ENCODE data around the gene C20orf204. TPM values are rescaled to one million over a fixed set of nuclear protein-coding genes. Genes with fewer than 3 reads are reported as not detected.

Gene C20orf204
- total RNA-seq, 2 experiments from 2014 or later = 2.8 to 4.7 TPM

DNA sequence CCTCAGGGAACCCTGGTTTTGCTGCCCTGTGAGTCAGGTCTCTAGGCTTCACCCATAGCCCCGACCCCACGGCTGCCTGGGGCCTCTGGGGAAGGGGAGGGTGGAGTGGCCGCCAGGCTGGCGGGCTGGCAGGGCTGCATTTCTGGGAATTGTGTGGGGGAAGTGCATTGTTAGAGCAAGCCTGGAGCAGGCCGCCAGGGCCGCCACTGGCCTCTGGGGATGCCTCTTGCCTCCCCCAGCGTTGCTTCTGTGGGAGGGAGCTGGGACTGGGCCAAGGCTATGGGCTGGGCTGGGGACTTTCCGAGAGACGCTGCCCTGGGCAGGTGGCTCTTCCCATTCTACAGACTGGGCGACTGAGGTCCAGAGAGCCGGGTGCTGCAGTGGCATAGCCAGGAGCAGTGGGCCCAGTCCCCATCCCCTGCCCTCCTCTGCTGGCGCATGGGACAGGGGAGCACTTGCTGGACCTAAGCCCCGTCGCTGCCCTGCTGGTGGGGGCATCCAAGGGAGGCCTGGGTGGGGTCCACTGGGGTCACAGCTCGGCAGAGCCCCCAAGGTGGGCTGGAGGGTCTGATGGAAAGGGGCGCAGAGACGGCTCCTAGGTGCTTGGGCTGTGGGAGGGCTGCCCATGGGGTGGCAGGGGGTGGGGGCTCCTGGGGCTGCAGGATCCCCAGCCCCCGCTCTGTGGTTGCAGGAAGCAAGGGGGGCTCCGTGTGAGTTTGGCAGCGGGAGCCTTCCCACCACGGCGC lies 20.1 kb downstream of the C20orf204 start:
- DNase-seq = no peak
- POLR2A ChIA-PET = no interaction called here
- Mint-ChIP-seq H3K4me3 (no peak overlapping the region), H3K36me3 (ENCODE audit: low read depth) (no peaks in the 10 kb centered on the region), H3K27me3 (peaks cover 15% of the 10 kb centered on the region), H3K9me3 (no peaks in the 10 kb centered on the region), H3K27ac (no peak overlapping the region), H3K4me1 (ENCODE audit: low read depth) (peaks cover 13% of the 10 kb centered on the region)
- CTCF ChIA-PET = interaction anchor here (5.0 kb wide), 1 partner anchor 17 kb away, joined by 47 read pairs; no protein-coding TSS in a partner anchor
- intact Hi-C loops (cut with micrococcal nuclease) = no loop called here
- TF ChIP-seq, protein P1, sequence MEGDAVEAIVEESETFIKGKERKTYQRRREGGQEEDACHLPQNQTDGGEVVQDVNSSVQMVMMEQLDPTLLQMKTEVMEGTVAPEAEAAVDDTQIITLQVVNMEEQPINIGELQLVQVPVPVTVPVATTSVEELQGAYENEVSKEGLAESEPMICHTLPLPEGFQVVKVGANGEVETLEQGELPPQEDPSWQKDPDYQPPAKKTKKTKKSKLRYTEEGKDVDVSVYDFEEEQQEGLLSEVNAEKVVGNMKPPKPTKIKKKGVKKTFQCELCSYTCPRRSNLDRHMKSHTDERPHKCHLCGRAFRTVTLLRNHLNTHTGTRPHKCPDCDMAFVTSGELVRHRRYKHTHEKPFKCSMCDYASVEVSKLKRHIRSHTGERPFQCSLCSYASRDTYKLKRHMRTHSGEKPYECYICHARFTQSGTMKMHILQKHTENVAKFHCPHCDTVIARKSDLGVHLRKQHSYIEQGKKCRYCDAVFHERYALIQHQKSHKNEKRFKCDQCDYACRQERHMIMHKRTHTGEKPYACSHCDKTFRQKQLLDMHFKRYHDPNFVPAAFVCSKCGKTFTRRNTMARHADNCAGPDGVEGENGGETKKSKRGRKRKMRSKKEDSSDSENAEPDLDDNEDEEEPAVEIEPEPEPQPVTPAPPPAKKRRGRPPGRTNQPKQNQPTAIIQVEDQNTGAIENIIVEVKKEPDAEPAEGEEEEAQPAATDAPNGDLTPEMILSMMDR (IDR thresholded peaks at IDR 0.05) = no peak
- no peak for ATAC-seq

DNA sequence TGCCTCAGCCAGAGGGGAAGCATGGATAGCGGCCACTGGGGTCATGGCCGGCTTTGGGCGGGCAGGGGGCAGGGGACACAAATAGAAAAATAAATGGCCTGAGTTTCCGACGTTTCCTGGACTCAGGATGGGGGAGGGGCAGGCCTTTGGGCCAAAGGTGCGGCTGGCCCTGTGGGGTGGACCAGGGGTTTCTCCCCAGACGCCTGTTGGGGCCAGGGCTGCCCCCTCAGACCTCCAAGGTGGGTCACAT lies 20.6 kb downstream of the C20orf204 start:
- H3K9me3 Mint-ChIP-seq = no peaks in the 10 kb centered on the region

DNA sequence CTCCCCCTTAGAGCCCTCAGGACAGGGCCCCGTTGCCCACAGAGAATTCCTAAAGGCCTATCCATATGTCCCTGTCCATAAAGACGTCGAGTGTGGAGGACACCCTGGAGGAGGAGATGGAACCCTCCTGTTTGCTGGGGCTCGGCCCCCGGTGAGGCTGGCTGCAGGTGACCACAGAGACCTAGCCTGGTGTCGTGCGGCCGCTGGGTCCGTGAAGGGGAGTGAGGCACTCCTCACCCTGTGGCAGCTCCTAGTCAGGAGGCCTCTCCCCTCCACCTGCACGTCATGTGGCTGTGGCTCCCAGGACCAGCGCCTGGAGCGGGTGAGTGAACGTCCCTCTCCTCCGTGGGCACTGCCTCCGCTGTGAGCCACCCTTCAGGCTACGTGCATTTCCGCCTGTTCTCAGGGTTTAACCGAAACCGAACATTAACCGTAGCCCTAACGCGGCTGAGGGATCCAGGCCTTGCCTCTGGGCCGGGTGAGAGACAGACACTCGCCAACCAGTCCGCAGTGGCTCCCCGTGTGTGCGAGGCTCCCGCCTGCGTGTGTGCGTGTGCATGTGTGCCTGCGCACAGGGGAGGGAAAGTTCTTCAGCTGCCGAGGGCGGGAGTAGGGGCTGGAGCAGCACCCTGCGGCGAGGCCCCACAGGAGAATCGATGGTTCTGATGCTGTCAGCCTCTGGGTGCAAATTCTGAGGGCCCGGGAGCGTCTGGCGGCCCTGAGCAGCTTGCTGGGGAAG lies 21.1 kb downstream of the C20orf204 start:
- H3K4me3 Mint-ChIP-seq = peak overlapping the region; percentile 76
- POLR2A ChIA-PET = interaction anchor here (0.7 to 1.0 kb wide), 5 partner anchors 12 to 192 kb away, joined by 3 to 4 read pairs (median 3); partner anchors contain the start of genes C20orf204, PRPF6 and TPD52L2
- no peaks in the 10 kb centered on the region for H3K36me3 Mint-ChIP-seq (ENCODE audit: low read depth)
- H3K27ac Mint-ChIP-seq = peak overlapping the region; percentile 75
- peak; percentile 45 for ATAC-seq
- DNase-seq = peak; percentile 57
- no peaks in the 10 kb centered on the region for H3K9me3 Mint-ChIP-seq
- intact Hi-C loops (cut with micrococcal nuclease) = no loop called here
- CTCF ChIA-PET = interaction anchor here (0.7 to 5.0 kb wide), 16 partner anchors 13 to 308 kb away, joined by 3 to 47 read pairs (median 4); partner anchors contain the start of genes PRPF6 and TPD52L2
- H3K4me1 Mint-ChIP-seq (ENCODE audit: low read depth) = peaks cover 13% of the 10 kb centered on the region
- TF ChIP-seq, protein P1 (IDR thresholded peaks at IDR 0.05) = no peak
- peaks cover 11% of the 10 kb centered on the region for H3K27me3 Mint-ChIP-seq

More for the DNA sequence above, 20.6 kb downstream of the C20orf204 start:
- TF ChIP-seq, protein P1 (IDR thresholded peaks at IDR 0.05) = no peak
- Mint-ChIP-seq H3K4me3 (peak overlapping the region; percentile 76), H3K27me3 (peaks cover 14% of the 10 kb centered on the region), H3K36me3 (ENCODE audit: low read depth) (no peaks in the 10 kb centered on the region), H3K27ac (no peak overlapping the region), H3K4me1 (ENCODE audit: low read depth) (peaks cover 13% of the 10 kb centered on the region)
- ChIA-PET POLR2A (no interaction called here), CTCF (interaction anchor here (5.0 kb wide), 1 partner anchor 18 kb away, joined by 47 read pairs; no protein-coding TSS in a partner anchor)
- ATAC-seq = no peak
- DNase-seq = no peak
- intact Hi-C loops (cut with micrococcal nuclease) = no loop called here

DNA sequence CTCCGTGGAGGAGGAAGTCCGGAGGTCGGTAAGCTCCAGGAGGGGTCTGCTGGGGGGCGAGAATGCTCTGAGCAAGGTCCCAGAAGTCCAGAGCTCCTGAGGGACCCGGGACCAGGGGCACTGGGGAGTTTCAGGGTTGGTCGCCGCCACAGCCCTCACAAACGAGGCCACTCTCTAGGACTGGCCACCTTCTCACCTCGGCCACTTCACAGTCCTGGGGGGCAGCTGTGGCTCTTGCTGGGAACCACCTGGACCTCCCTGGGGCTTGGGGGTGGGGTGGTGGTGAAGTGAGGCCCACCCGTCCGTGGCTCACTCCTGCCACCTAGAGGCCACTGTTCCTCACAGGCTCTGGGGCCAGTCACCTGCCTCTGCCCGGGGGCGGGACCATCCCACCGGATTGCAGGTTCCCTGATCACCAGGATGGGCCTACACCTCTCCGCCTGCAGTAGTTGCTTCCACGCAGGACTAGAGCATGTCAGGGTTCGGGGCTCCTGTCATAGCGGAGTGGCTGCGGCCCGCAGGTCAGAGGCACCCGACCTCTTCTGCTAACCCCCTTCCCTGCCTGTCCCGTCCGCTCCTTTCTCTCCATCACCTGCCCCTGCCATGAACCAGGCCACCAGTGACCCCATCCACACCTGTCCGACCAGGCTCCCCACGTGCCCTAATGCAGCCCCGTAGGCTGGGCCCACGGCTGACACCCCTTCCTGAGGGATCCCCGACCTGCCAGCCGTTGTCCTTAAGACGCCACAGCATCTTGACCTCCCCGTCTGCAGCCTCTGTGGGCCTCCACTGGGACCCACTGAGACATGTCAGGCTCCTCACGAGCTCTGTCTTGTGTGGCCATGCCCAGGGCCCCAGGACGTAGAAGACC lies 21.9 kb downstream of the C20orf204 start:
- POLR2A ChIA-PET = interaction anchor here (0.7 to 1.1 kb wide), 6 partner anchors 13 to 193 kb away, joined by 3 to 4 read pairs (median 3); partner anchors contain the start of genes C20orf204, PRPF6 and TPD52L2
- Mint-ChIP-seq H3K4me1 (ENCODE audit: low read depth) (peaks cover 13% of the 10 kb centered on the region), H3K9me3 (no peaks in the 10 kb centered on the region), H3K27ac (peak overlapping the region; percentile 75), H3K4me3 (peak overlapping the region; percentile 76), H3K36me3 (ENCODE audit: low read depth) (no peaks in the 10 kb centered on the region), H3K27me3 (peaks cover 11% of the 10 kb centered on the region)
- TF ChIP-seq, protein P1 (IDR thresholded peaks at IDR 0.05) = peak; percentile 88
- CTCF ChIA-PET = interaction anchor here (0.7 to 5.0 kb wide), 16 partner anchors 14 to 309 kb away, joined by 3 to 47 read pairs (median 4); partner anchors contain the start of genes PRPF6 and TPD52L2
- intact Hi-C loops (cut with micrococcal nuclease) = no loop called here
- ATAC-seq = peak; percentile 84
- peak; percentile 91 for DNase-seq

Data from activated CD8-positive, alpha-beta T cell treated with anti-CD3 and anti-CD28 coated beads for 36 hours (primary cell).